Activated CD8-positive, alpha-beta T cell treated with anti-CD3 and anti-CD28 coated beads, Interleukin-2, amount 10 ng/mL, durations not matched to agents 7 days and 5 days (primary cell): ENCODE measurements around the gene FAM13C. TPM values are rescaled to one million over a fixed set of nuclear protein-coding genes. Genes with fewer than 3 reads are reported as not detected.

Source experiments
- ATAC-seq: fragments of 150-1000 bp; cut with Tn5 transposase; one replicate; pipeline ENCODE4 v1.10.0; 2021; ENCODE audit warnings: moderate library complexity
- CTCF ChIA-PET: fragments of 350-600 bp; sonication (Branson Sonifier 250); formaldehyde crosslinking; loops from one replicate; lab custom pipeline; 2021; ENCODE audit warnings: antibody characterized with exemption; lab: Charles Lee
- POLR2A ChIA-PET: fragments of 350-600 bp; sonication (Branson Sonifier 250); formaldehyde crosslinking; loops from one replicate; lab custom pipeline; 2021; ENCODE audit warnings: antibody characterized with exemption; lab: Charles Lee
- DNase-seq: peaks from one replicate; pipeline ENCODE4 v3.0.0-alpha.2; 2020
- H3K27ac Mint-ChIP-seq: one replicate; pipeline ENCODE4 v1.8.0; 2021; ENCODE audit warnings: mild to moderate bottlenecking, mixed read lengths
- H3K27me3 Mint-ChIP-seq: one replicate; pipeline ENCODE4 v1.8.0; 2021; ENCODE audit warnings: low read depth, mixed read lengths
- H3K36me3 Mint-ChIP-seq: one replicate; pipeline ENCODE4 v1.8.0; 2021; ENCODE audit warnings: low read depth, mixed read lengths
- H3K4me1 Mint-ChIP-seq: one replicate; pipeline ENCODE4 v1.8.0; 2021; ENCODE audit warnings: low read depth, mixed read lengths
- H3K4me3 Mint-ChIP-seq: one replicate; pipeline ENCODE4 v1.8.0; 2021; ENCODE audit warnings: mild to moderate bottlenecking, mixed read lengths
- H3K9me3 Mint-ChIP-seq: one replicate; pipeline ENCODE4 v1.8.0; 2022; ENCODE audit warnings: mixed read lengths; ENCODE audit not compliant: insufficient read depth
- total RNA-seq, 2 experiments: library from RNA; stranded (reverse); gene quantifications; one replicate each; pipeline ENCODE4 v1.2.3, GENCODE V29; 2021

Gene FAM13C
- total RNA-seq, 2 experiments from 2014 or later = not detected

DNA sequence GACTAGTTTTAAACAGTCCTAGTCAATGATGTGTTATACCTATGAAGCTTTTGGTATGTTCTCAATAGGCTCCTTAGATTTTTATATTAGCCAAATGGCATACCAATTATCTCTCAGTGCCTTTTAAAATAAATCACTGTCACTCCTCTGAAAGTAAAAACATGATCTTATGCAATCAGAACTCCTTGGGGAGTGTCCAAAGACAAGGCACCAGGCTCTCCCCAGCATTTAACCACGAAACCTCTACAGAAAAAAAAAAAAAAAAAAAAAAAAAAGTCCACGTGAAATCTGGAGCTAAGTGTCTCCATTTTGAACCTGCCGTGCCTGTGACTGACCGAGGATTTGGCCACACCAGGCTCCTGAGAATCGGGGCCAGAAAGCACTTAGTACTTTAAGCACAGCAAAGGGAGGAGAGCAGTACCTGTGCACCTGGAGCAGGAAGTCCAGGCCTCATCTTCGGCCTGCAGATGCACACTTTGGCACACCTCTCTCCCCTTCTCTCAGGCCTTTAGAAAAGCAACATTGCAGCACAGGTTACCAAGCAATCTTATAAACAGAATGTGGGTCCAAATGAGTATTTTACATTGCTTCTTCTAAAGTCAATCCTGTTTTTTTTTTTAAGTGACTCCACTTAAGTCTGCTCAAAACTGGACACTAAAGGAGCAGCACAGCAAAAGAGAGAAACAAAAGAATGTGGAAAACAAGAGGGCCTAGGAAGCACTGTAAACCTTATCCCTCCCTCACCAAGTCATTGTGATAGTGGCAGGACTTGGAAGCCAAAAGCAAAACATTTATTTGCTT, 1.5 kb downstream of the FAM13C start:
- ChIA-PET CTCF (no interaction called here), POLR2A (no interaction called here)
- no peaks in the 10 kb centered on the region for H3K36me3 Mint-ChIP-seq
- peaks cover 21% of the 10 kb centered on the region for H3K27me3 Mint-ChIP-seq
- H3K27ac Mint-ChIP-seq = no peak overlapping the region
- no peaks in the 10 kb centered on the region for H3K9me3 Mint-ChIP-seq
- DNase-seq (no peak), ATAC-seq (no peak)
- no peak overlapping the region for H3K4me3 Mint-ChIP-seq
- peaks cover 3% of the 10 kb centered on the region for H3K4me1 Mint-ChIP-seq

DNA sequence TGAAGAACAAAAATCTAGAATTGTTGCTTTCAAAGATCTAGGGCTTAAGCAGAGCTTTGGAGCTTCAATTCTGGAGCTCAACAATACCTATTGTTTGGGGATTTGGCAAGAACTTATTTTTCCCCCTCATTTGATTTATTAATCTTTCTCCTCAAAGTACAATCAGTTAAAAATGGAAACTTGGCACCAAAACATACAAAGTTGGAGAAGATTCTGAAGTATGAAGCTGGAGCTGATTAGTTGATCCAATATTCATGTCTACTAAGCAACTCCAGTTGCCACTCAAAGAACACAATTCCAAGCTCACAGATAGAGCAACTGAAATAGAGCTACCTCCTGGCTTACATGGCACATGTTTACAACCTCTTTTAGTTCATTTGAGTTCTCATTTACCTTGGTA, 3.8 kb downstream of the FAM13C start:
- H3K4me1 Mint-ChIP-seq = peaks cover 3% of the 10 kb centered on the region
- no peaks in the 10 kb centered on the region for H3K9me3 Mint-ChIP-seq
- no peak overlapping the region for H3K4me3 Mint-ChIP-seq
- ChIA-PET CTCF (no interaction called here), POLR2A (no interaction called here)
- no peak for ATAC-seq
- H3K27me3 Mint-ChIP-seq = peaks cover 13% of the 10 kb centered on the region
- no peaks in the 10 kb centered on the region for H3K36me3 Mint-ChIP-seq
- DNase-seq = no peak
- no peak overlapping the region for H3K27ac Mint-ChIP-seq

DNA sequence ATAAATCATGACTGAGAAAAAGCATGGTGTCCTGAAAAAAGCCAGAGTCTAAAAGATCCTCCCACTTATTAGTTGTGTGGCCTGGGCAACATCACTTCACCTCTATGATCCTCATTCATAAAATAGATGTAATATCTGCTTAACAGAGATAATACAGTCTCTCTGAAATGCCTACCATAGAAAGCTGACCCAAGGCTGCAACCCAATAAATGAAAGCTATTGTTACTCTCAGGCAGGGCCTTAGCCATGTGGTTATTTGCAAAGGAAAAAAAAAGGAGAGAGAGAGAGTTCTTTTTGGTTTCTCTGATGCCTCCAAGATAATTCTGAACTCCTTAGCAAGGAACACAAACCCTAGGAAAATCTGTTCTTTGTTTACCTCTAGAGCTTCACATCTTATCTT, 7.9 kb downstream of the FAM13C start:
- ChIA-PET POLR2A (interaction anchor here (0.6 kb wide), 1 partner anchor 661 kb away, joined by 3 read pairs; no protein-coding TSS in a partner anchor), CTCF (no interaction called here)
- ATAC-seq (no peak), DNase-seq (no peak)
- H3K27ac Mint-ChIP-seq = no peak overlapping the region
- no peaks in the 10 kb centered on the region for H3K36me3 Mint-ChIP-seq
- no peaks in the 10 kb centered on the region for H3K4me1 Mint-ChIP-seq
- H3K4me3 Mint-ChIP-seq = no peak overlapping the region
- no peaks in the 10 kb centered on the region for H3K9me3 Mint-ChIP-seq
- no peaks in the 10 kb centered on the region for H3K27me3 Mint-ChIP-seq

DNA sequence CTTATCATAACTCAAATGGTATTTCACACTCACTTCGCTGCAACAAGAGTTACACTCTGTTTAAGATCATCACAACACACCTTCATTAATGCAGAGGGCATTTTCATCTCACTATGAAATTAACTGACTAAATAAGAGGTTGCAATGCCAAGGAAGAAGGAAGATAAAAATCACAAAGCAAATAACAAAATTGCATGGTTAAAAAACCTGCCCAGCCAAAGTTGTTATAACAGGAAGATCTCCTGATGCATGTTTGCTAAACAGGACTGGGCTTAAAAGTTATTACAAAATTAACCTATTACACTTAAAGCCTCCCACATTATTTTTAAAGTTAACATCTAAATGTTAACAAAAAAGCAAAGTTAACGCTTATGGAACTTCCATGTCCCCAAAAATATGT, 11.8 kb downstream of the FAM13C start:
- ATAC-seq (no peak), DNase-seq (no peak)
- H3K4me1 Mint-ChIP-seq = no peaks in the 10 kb centered on the region
- no peak overlapping the region for H3K4me3 Mint-ChIP-seq
- H3K27ac Mint-ChIP-seq = no peak overlapping the region
- H3K36me3 Mint-ChIP-seq = no peaks in the 10 kb centered on the region
- no peaks in the 10 kb centered on the region for H3K9me3 Mint-ChIP-seq
- CTCF ChIA-PET = no interaction called here
- POLR2A ChIA-PET = no interaction called here
- H3K27me3 Mint-ChIP-seq = no peaks in the 10 kb centered on the region

DNA sequence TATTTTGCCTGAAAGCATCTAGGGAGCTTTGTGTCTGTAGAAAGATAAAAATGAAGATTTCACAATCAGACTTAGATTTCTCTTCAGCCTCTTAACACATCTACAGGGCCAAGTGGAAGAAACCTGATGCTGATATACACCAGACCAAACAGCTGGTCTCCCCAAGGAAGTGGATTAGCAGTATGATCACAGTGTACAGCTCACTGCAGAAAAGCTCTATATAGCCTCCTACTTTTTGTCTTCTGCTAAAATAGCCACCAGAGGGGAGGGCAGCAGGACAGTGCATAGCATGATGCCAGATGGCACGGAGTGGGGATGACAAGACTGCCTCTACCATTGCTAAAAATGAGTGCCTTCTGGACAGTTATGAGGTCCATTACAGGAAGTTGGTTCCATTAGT, 16.0 kb downstream of the FAM13C start:
- no peak overlapping the region for H3K27ac Mint-ChIP-seq
- H3K36me3 Mint-ChIP-seq = no peaks in the 10 kb centered on the region
- ChIA-PET CTCF (no interaction called here), POLR2A (no interaction called here)
- H3K4me1 Mint-ChIP-seq = no peaks in the 10 kb centered on the region
- no peaks in the 10 kb centered on the region for H3K9me3 Mint-ChIP-seq
- no peak overlapping the region for H3K4me3 Mint-ChIP-seq
- ATAC-seq (no peak), DNase-seq (no peak)
- H3K27me3 Mint-ChIP-seq = no peaks in the 10 kb centered on the region

DNA sequence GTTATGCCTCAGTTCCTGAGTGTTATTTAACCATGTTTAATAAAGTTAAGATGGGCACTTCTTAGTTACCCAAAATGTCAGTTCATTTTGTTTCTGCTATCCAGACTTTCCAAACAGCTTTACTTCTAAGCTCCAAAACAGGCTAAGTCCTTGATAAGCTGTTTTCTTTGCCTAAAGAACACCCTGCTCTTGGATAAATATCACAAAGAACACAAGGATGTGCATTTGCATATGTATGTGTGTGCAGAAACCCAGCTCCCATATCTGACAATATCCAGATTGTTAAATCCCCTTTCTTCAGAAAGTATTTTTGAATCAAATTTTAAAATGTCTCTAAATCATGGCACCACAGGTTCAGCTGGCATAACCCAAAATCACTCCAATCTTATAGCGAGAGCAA, 19.6 kb downstream of the FAM13C start:
- ChIA-PET POLR2A (no interaction called here), CTCF (no interaction called here)
- DNase-seq (no peak), ATAC-seq (no peak)
- Mint-ChIP-seq H3K27ac (no peak overlapping the region), H3K4me3 (no peak overlapping the region), H3K9me3 (no peaks in the 10 kb centered on the region), H3K4me1 (no peaks in the 10 kb centered on the region), H3K27me3 (no peaks in the 10 kb centered on the region), H3K36me3 (no peaks in the 10 kb centered on the region)

DNA sequence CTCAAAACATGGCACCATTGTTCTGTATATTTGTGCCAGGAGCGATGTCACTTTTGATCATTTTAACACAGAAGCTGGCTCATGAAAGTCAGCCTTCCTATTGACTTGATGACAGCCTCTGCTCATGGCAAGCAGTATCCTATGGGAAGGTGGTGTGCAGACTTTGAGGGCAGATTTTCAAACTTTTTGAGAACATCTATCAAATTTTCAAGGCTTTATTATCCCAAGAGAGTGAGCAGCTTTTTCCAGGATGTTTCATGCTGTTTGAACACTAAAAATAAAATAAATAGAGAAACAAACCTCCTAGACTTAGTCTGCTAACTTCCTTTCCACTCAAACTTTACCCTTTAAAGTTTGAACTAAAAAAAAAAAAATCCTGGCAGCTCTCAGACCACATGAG, 20.3 kb downstream of the FAM13C start:
- DNase-seq (no peak), ATAC-seq (no peak)
- ChIA-PET CTCF (no interaction called here), POLR2A (no interaction called here)
- H3K27ac Mint-ChIP-seq = no peak overlapping the region
- no peaks in the 10 kb centered on the region for H3K4me1 Mint-ChIP-seq
- H3K9me3 Mint-ChIP-seq = no peaks in the 10 kb centered on the region
- no peaks in the 10 kb centered on the region for H3K36me3 Mint-ChIP-seq
- H3K4me3 Mint-ChIP-seq = no peak overlapping the region
- H3K27me3 Mint-ChIP-seq = no peaks in the 10 kb centered on the region

DNA sequence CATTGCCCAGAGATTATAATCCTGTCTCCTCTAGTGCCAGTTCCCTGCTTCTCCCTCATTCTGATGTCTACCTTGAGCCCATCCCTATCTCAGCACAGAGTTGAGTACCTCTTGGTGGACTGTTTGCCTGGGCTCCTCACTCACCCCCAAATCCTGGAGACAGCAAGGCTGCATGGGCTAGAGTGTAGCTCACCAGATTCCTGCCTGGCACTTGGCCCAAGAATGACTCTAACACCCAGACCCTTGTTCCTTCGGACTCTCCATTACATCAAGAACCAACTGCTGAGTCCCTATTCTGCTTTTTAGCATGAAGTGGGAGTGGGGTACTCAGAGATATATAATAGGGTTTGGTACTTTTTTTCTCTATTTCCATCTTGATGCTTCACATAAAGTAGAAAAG, 22.1 kb downstream of the FAM13C start:
- H3K27me3 Mint-ChIP-seq = no peaks in the 10 kb centered on the region
- ATAC-seq = no peak
- ChIA-PET POLR2A (no interaction called here), CTCF (no interaction called here)
- H3K9me3 Mint-ChIP-seq = no peaks in the 10 kb centered on the region
- no peak overlapping the region for H3K27ac Mint-ChIP-seq
- no peaks in the 10 kb centered on the region for H3K36me3 Mint-ChIP-seq
- no peak for DNase-seq
- H3K4me3 Mint-ChIP-seq = no peak overlapping the region
- H3K4me1 Mint-ChIP-seq = no peaks in the 10 kb centered on the region

DNA sequence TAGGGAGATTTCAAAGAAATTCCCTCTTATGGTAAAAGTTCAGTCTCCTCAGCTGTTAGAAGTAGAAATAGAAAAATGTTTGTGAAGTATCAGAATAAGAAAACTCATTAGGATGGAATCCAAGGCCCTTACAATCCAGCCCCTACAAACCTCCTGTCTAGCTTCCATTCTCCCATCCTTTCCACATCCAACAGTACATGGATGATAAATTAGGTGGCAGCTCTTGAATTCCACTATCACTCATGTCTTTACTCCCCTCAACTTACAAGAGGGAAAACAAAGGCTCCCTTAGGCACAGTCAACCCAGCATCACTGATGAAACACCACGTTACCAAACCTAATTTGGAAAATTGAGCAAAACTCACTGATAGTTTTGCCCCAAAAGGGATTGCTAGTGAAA, 23.0 kb downstream of the FAM13C start:
- Mint-ChIP-seq H3K27ac (no peak overlapping the region), H3K9me3 (no peaks in the 10 kb centered on the region), H3K36me3 (no peaks in the 10 kb centered on the region), H3K27me3 (no peaks in the 10 kb centered on the region), H3K4me1 (no peaks in the 10 kb centered on the region), H3K4me3 (no peak overlapping the region)
- ATAC-seq (no peak), DNase-seq (no peak)
- ChIA-PET POLR2A (no interaction called here), CTCF (no interaction called here)

DNA sequence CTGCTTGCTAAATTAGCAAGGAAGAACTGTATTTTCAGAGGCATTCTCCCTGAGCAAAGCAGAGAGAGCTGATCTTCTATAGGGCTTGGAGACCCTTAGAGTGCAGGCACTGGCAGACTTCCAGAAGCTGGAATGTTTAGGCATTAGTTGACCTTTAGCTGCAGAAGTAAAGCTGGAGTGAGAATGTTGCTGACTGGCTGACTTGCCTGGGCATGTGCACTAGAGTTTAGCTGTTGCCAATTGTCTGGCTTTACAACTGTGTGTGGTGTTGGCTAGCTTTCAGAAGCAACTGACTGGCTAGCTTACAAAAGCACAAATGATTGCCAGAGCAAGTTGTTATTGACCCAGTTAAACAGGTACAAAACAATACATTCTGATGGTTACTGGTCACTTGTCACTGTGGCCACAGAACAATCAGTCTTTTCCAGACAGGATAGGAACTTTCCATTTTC, 25.1 kb downstream of the FAM13C start:
- POLR2A ChIA-PET = no interaction called here
- H3K36me3 Mint-ChIP-seq = no peaks in the 10 kb centered on the region
- no peak overlapping the region for H3K27ac Mint-ChIP-seq
- ATAC-seq (no peak), DNase-seq (no peak)
- CTCF ChIA-PET = no interaction called here
- no peaks in the 10 kb centered on the region for H3K9me3 Mint-ChIP-seq
- no peak overlapping the region for H3K4me3 Mint-ChIP-seq
- no peaks in the 10 kb centered on the region for H3K27me3 Mint-ChIP-seq
- H3K4me1 Mint-ChIP-seq = no peaks in the 10 kb centered on the region

DNA sequence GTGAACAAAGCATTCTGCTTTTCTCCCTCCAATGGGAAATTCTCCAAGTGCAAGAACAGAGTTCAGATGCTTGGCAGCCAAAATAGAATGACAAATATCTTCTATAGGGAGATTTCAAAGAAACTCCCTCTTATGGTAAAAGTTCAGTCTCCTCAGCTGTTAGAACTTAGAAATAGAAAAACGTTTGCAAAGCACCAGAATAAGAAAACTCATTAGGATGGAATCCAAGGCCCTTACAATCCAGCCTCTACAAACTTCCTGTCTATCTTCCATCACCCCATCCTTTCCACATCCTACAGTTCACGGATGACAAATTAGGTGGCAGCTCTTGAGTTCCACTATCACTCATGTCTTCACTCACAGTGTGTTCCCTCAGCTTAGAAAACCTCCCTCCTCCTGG, 25.7 kb downstream of the FAM13C start:
- Mint-ChIP-seq H3K27me3 (no peaks in the 10 kb centered on the region), H3K4me1 (no peaks in the 10 kb centered on the region), H3K9me3 (no peaks in the 10 kb centered on the region), H3K36me3 (no peaks in the 10 kb centered on the region), H3K27ac (no peak overlapping the region), H3K4me3 (no peak overlapping the region)
- DNase-seq = no peak
- no peak for ATAC-seq
- ChIA-PET POLR2A (no interaction called here), CTCF (no interaction called here)

DNA sequence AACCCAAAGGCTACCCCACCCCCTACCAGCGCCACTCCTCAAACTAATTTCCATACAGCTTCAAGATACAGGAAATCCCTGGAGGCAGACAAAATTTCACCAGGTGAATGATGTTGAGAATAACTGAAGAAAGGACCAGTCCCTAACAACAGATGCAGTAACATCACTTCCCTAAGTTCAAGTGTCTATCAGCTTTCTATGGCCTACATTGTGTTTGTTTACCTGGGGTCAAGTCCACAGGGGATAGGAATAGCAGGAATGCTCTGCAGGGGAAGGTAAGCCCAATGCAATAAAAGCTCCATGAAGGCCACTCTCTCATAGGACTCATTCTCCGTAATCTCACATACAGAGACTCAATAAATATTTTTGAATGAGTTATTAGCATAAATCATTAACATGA, 26.9 kb downstream of the FAM13C start:
- H3K4me3 Mint-ChIP-seq = no peak overlapping the region
- H3K27me3 Mint-ChIP-seq = no peaks in the 10 kb centered on the region
- no peak overlapping the region for H3K27ac Mint-ChIP-seq
- no peaks in the 10 kb centered on the region for H3K36me3 Mint-ChIP-seq
- H3K9me3 Mint-ChIP-seq = no peaks in the 10 kb centered on the region
- ATAC-seq (no peak), DNase-seq (no peak)
- CTCF ChIA-PET = no interaction called here
- H3K4me1 Mint-ChIP-seq = no peaks in the 10 kb centered on the region
- POLR2A ChIA-PET = no interaction called here

DNA sequence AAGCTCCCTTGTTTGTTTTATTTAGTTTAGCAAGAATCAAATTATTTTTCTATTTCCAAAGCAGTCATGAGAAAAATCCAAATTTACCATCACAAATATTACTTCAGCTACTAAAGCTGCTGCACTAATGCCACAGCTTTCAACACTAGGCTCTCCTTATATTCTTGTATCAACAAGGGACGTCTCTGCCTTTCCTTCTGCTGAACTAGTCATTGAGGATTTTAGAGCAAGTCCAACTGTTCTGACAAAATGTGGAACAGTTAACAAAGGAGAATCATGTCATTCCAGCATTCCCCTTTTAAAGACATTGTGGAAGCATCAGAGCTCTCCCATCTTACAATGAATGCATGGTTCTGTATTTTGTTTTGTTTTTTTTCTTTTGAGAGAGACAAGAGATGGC, 28.6 kb downstream of the FAM13C start:
- H3K27me3 Mint-ChIP-seq = no peaks in the 10 kb centered on the region
- POLR2A ChIA-PET = no interaction called here
- ATAC-seq (no peak), DNase-seq (no peak)
- CTCF ChIA-PET = no interaction called here
- H3K27ac Mint-ChIP-seq = no peak overlapping the region
- no peaks in the 10 kb centered on the region for H3K4me1 Mint-ChIP-seq
- no peaks in the 10 kb centered on the region for H3K9me3 Mint-ChIP-seq
- H3K36me3 Mint-ChIP-seq = no peaks in the 10 kb centered on the region
- H3K4me3 Mint-ChIP-seq = no peak overlapping the region
